GM12864 (cell line): ENCODE measurements around the gene ERC2.

Source experiments
- DNase-seq: peaks from one replicate; pipeline ENCODE4 v3.0.0-alpha.2; 2011; ENCODE audit warnings: low read depth
- H3K4me3 ChIP-seq: 2 replicates; pipeline ENCODE4 v1.5.1; 2011; ENCODE audit warnings: mild to moderate bottlenecking, low read depth, low read length, control low read depth
- TF ChIP-seq, protein P1 (sequence below): IDR thresholded peaks from 2 replicates; pipeline ENCODE4 v1.5.1; 2011; ENCODE audit warnings: low read depth, mild to moderate bottlenecking, moderate library complexity, low read length, control low read depth, inconsistent platforms; ENCODE audit errors: missing control alignments

ERC2 gene

GRCh38 chr3:55708921-55709320, 759.3 kb downstream of the ERC2 start:
- TF ChIP-seq, protein P1, sequence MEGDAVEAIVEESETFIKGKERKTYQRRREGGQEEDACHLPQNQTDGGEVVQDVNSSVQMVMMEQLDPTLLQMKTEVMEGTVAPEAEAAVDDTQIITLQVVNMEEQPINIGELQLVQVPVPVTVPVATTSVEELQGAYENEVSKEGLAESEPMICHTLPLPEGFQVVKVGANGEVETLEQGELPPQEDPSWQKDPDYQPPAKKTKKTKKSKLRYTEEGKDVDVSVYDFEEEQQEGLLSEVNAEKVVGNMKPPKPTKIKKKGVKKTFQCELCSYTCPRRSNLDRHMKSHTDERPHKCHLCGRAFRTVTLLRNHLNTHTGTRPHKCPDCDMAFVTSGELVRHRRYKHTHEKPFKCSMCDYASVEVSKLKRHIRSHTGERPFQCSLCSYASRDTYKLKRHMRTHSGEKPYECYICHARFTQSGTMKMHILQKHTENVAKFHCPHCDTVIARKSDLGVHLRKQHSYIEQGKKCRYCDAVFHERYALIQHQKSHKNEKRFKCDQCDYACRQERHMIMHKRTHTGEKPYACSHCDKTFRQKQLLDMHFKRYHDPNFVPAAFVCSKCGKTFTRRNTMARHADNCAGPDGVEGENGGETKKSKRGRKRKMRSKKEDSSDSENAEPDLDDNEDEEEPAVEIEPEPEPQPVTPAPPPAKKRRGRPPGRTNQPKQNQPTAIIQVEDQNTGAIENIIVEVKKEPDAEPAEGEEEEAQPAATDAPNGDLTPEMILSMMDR = no peak
- H3K4me3 ChIP-seq = no peak overlapping the region

DNA sequence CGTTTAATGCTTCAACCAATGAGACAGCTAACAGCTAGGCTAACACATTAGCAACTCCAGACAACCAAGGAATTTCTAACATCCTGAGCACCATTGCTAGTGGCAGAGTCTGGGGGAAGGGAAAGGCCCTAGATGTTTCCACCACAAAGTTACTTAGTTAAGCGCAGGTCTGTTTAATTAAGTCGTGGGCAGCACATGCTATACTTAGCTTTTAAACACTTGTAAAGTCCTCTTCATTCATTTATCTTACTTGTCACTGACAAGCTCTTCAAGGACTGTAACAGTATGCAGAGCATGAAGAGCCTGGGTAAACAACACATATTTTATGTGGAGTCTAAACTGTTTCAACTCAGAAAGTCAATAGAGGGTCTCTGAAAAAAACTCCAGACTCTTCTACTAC, 760.0 kb downstream of the ERC2 start:
- H3K4me3 ChIP-seq = no peak overlapping the region
- TF ChIP-seq, protein P1 = no peak
- DNase-seq = no peak

More at GRCh38 chr3:55708921-55709320, 759.3 kb downstream of the ERC2 start:
- no peak for DNase-seq

DNA sequence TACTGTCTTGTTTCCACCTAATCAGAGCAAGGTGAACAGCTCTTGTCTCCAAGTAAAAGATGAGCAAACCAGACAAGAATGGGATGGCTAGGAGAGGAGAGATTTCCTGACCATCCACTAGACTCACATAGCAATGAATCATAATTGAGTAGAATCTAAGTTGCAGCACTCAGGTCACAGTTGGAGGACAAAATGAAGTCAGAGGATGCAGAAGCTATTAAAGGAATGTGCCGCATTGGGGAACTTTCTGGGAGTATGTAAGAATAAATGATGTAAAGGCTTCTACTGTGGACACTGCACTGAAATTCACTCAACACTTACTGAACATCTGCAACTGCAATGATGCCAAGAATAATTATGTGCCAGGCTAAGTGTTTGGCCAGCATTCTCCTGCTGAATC, 763.7 kb downstream of the ERC2 start:
- no peak overlapping the region for H3K4me3 ChIP-seq
- DNase-seq = no peak
- TF ChIP-seq, protein P1 = no peak

DNA sequence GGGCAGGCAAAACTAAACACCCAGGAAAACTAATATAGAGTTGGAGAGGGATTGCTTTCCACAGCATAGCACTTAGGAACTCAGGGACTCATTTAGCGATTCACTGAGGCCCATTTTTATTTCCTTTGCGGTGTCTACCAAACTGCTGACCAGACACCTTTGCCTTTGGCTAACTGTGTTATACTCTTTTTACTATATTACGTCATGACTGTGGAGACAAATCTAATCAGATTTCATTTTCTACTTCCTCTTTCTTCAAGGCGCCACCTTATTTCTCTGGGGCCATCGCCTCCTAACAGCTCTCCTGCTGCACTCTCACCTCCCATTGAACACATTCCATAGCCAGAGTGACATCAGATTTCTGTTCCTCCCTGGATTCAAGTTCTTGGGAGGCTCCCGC, 765.4 kb downstream of the ERC2 start:
- H3K4me3 ChIP-seq = no peak overlapping the region
- TF ChIP-seq, protein P1 = no peak
- DNase-seq = no peak

- no peak for DNase-seq
- TF ChIP-seq, protein P1 = no peak
Observed at GRCh38 chr3:55701997-55702396, 766.3 kb downstream of the ERC2 start.

GRCh38 chr3:55698831-55699230, 769.4 kb downstream of the ERC2 start:
- no peak overlapping the region for H3K4me3 ChIP-seq
- DNase-seq = no peak
- TF ChIP-seq, protein P1 = no peak

More at GRCh38 chr3:55701997-55702396, 766.3 kb downstream of the ERC2 start:
- H3K4me3 ChIP-seq = no peak overlapping the region

DNA sequence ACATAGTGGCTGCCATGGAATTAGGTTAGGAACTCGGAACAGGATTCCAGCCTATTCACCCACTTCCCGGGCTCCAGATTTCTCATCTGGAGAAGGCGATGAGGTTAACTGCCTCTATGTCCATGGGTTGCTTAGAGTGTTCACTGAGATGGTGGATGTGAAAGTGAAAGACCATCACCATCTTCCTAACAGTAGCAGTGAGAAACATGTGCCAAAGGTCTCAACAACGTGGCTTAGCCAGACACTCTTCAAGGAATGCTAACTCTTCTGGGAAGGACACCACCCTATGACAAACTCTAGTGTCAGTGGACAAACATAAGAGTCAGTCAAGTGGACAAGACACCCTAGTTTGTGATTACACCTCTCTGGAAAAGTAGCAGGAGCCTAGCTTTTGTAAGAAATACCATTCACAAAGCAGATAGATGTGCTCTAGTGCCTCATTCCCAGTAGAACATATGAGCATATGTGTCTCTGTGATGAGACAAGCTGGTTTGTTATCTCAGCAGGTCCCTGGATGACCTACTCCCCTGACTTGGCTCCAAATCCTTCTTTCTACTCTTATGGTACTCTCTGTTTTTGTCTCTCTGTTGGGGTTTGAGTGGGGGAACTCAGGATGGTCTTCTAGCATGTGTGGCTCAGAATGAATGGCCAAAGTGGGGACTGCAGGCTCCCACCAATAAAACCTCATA, 770.9 kb downstream of the ERC2 start:
- no peak overlapping the region for H3K4me3 ChIP-seq
- no peak for DNase-seq
- TF ChIP-seq, protein P1 = no peak
